ENCODE data around the gene SLC13A2.
"Not testable (repeated sequence)": the region's sequence is repeated elsewhere in the genome, so short reads cannot be mapped to it uniquely, and the experiment has no call there.

DNA sequence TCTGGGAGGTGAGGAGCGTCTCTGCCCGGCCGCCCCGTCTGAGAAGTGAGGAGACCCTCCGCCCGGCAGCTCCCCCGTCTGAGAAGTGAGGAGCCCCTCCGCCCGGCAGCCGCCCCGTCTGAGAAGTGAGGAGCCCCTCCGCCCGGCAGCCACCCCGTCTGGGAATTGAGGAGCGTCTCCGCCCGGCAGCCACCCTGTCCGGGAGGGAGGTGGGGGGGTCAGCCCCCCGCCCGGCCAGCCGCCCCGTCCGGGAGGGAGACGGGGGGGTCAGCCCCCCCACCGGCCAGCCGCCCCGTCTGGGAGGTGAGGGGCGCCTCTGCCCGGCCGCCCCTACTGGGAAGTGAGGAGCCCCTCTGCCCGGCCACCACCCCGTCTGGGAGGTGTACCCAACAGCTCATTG lies 14.6 kb upstream of the SLC13A2 start:
- TF ChIP-seq, protein P1, sequence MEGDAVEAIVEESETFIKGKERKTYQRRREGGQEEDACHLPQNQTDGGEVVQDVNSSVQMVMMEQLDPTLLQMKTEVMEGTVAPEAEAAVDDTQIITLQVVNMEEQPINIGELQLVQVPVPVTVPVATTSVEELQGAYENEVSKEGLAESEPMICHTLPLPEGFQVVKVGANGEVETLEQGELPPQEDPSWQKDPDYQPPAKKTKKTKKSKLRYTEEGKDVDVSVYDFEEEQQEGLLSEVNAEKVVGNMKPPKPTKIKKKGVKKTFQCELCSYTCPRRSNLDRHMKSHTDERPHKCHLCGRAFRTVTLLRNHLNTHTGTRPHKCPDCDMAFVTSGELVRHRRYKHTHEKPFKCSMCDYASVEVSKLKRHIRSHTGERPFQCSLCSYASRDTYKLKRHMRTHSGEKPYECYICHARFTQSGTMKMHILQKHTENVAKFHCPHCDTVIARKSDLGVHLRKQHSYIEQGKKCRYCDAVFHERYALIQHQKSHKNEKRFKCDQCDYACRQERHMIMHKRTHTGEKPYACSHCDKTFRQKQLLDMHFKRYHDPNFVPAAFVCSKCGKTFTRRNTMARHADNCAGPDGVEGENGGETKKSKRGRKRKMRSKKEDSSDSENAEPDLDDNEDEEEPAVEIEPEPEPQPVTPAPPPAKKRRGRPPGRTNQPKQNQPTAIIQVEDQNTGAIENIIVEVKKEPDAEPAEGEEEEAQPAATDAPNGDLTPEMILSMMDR (IDR thresholded peaks at IDR 0.05 in 4 of 5, conservative IDR thresholded peaks at IDR 0.05 in 1 of 5) = not testable (repeated sequence)
- TF ChIP-seq POLR2A (IDR thresholded peaks at IDR 0.05) = not testable (repeated sequence)

All from gastrocnemius medialis (tissue), 4 donors.